Neural progenitor cell (in vitro differentiated cells): ENCODE data around the gene CASR.

Experiments
- EZH2 ChIP-seq: fragments of 200-600 bp; sonication (generic); IDR thresholded peaks from 2 replicates; pipeline ENCODE4 v1.6.1; 2017; ENCODE audit warnings: antibody characterized with exemption, mild to moderate bottlenecking, moderate library complexity
- EZH2phosphoT487 ChIP-seq: fragments of 200-600 bp; sonication (generic); IDR thresholded peaks from 2 replicates; pipeline ENCODE4 v1.6.1; 2017; ENCODE audit warnings: antibody characterized with exemption
- TF ChIP-seq, protein P1 (sequence below): fragments of 200-600 bp; sonication (generic); IDR thresholded peaks from 2 replicates; pipeline ENCODE4 v1.5.1; 2017; ENCODE audit warnings: antibody characterized with exemption, mild to moderate bottlenecking

DNA sequence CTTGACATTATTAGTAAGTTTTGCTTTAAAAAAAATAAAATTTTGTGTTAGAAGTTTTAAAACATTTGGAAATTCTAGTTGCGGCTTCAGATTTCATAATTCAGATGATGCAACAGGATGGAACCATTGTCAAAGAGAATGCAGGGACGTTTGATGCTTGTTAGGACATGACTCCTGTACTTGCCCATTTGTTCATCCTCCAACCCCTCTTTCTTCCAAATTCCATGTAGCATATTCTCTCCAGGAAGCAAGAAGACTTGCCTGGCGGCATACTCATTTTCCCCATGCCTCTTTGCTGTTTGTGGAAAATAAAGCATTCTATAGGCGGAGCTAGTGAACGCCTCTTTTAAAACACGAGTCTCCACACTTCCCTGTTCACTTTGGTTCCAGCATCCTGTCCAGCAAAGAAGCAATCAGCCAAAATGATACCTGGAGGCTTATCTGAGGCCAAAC lies 141.4 kb downstream of the CASR start, which contains the start of gene CSTA:
- TF ChIP-seq, protein P1, sequence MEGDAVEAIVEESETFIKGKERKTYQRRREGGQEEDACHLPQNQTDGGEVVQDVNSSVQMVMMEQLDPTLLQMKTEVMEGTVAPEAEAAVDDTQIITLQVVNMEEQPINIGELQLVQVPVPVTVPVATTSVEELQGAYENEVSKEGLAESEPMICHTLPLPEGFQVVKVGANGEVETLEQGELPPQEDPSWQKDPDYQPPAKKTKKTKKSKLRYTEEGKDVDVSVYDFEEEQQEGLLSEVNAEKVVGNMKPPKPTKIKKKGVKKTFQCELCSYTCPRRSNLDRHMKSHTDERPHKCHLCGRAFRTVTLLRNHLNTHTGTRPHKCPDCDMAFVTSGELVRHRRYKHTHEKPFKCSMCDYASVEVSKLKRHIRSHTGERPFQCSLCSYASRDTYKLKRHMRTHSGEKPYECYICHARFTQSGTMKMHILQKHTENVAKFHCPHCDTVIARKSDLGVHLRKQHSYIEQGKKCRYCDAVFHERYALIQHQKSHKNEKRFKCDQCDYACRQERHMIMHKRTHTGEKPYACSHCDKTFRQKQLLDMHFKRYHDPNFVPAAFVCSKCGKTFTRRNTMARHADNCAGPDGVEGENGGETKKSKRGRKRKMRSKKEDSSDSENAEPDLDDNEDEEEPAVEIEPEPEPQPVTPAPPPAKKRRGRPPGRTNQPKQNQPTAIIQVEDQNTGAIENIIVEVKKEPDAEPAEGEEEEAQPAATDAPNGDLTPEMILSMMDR: no peak
- no peak for TF ChIP-seq EZH2
- TF ChIP-seq EZH2phosphoT487: no peak
